ENCODE data around the gene ETFA.

ETFA gene

GRCh38 chr15:76311100-76311953 is at the start of gene ETFA:
Gene ETFA, minus strand, starts transcription at chr15:76311469. Its CDS starts 81 bp downstream, at chr15:76311388.
- TF ChIP-seq, protein P1, sequence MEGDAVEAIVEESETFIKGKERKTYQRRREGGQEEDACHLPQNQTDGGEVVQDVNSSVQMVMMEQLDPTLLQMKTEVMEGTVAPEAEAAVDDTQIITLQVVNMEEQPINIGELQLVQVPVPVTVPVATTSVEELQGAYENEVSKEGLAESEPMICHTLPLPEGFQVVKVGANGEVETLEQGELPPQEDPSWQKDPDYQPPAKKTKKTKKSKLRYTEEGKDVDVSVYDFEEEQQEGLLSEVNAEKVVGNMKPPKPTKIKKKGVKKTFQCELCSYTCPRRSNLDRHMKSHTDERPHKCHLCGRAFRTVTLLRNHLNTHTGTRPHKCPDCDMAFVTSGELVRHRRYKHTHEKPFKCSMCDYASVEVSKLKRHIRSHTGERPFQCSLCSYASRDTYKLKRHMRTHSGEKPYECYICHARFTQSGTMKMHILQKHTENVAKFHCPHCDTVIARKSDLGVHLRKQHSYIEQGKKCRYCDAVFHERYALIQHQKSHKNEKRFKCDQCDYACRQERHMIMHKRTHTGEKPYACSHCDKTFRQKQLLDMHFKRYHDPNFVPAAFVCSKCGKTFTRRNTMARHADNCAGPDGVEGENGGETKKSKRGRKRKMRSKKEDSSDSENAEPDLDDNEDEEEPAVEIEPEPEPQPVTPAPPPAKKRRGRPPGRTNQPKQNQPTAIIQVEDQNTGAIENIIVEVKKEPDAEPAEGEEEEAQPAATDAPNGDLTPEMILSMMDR (conservative IDR thresholded peaks at IDR 0.05; ENCODE audit: low read length): no peak
- peak; percentile 95 for DNase-seq (ENCODE audit: low read depth)
- H3K4me3 ChIP-seq (ENCODE audit: low read length): peak within 1 kb of the TSS; percentile 91

DNA sequence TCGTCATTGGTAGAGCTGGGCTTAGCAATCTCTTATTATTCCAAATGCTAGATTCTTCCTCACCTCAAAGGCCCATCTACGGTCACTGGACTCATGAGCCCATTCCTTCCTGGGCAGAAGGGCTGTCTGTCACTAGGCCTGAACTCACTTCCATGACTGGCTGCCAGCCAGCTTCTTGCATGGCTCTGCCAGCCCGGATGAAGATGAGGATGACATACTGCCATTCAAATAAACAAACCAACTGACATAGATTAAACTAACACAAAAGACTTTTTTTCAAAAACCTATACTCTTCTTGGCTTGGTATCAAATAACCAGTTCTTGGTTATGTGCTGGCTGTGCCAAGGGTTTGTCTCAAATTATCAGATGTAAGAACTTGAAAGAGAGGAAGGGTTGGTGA is 49.1 kb upstream of the ETFA start:
- no peak overlapping the region for H3K4me3 ChIP-seq (ENCODE audit: low read length)
- TF ChIP-seq, protein P1 (conservative IDR thresholded peaks at IDR 0.05; ENCODE audit: low read length): no peak
- DNase-seq (ENCODE audit: low read depth): no peak

- DNase-seq (ENCODE audit: low read depth): no peak
- TF ChIP-seq, protein P1 (conservative IDR thresholded peaks at IDR 0.05; ENCODE audit: low read length): no peak
- no peak overlapping the region for H3K4me3 ChIP-seq (ENCODE audit: low read length)
Measured at GRCh38 chr15:76359152-76359551, 47.9 kb upstream of the ETFA start.

DNA sequence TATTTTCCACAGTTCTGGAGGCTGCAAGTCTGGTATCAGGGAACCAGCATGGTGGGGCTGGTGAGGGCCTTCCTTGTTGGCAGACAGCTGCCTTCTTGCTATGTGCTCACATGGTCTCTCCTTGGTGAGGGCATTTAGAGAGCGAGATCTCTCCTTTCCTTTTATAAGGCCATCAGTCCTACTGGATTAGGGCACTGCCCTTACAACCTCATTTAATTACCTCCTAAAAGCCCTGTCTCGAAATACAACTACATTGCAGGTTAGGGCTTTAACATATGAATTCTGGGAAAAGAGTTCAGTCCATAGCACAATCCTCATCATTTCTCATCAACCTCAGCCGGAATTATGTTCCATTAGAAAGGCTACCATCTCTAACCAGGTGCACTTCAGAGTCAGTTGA is 47.2 kb upstream of the ETFA start:
- DNase-seq (ENCODE audit: low read depth): no peak
- TF ChIP-seq, protein P1 (conservative IDR thresholded peaks at IDR 0.05; ENCODE audit: low read length): no peak
- no peak overlapping the region for H3K4me3 ChIP-seq (ENCODE audit: low read length)

DNA sequence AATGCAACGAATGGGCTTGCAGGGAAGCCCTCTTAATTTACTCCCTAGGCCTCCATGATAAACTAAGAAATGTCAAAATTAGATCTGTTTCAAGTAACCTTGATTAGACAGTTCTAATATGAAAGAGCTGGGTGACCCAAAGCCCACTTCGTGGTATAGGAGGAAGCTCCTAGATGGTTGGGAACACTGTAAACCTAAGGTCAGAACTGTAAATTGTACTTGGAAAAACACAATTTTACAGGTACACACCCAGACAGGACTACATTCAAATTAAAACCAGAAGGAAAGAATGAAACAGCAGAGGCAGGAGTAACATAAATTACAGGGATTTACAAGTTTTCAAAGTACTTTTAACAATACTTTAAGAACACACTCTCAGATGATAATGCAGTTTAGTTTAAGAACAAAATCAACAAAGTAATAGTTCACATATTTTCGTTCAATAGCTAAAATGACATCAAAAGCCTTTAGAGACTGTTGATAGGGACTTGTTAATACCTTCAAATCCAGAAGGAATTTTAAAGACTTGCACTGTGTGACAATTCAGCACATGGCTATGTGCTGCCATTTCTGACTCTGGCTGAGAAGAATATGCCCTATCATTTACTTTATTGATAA is 43.7 kb upstream of the ETFA start:
- H3K4me3 ChIP-seq (ENCODE audit: low read length): no peak overlapping the region
- DNase-seq (ENCODE audit: low read depth): no peak
- TF ChIP-seq, protein P1 (conservative IDR thresholded peaks at IDR 0.05; ENCODE audit: low read length): no peak

GRCh38 chr15:76353903-76354302 is 42.6 kb upstream of the ETFA start:
- TF ChIP-seq, protein P1 (conservative IDR thresholded peaks at IDR 0.05; ENCODE audit: low read length): no peak
- no peak for DNase-seq (ENCODE audit: low read depth)
- H3K4me3 ChIP-seq (ENCODE audit: low read length): no peak overlapping the region
